BJ (cell line): Measurements from ENCODE around the gene SPAG16. TPM values are rescaled to one million over a fixed set of nuclear protein-coding genes. Genes with fewer than 3 reads are reported as not detected.

Experiments used
- CTCF ChIA-PET: fragments of 350-600 bp; formaldehyde crosslinking; extraction: SDS; loops from one replicate; lab custom pipeline; 2021; ENCODE audit warnings: antibody characterized with exemption, inconsistent platforms; lab: Yijun Ruan, JAX
- POLR2A ChIA-PET: fragments of 300-600 bp; sonication (Branson Sonifier 250); formaldehyde crosslinking; extraction: SDS; loops from one replicate; lab custom pipeline; 2021; ENCODE audit warnings: antibody characterized with exemption; lab: Charles Lee
- DNase-seq: peaks from one replicate; pipeline ENCODE4 v3.0.0-alpha.2; 2011; ENCODE audit warnings: low read depth
- H3K27me3 ChIP-seq: 2 replicates; pipeline ENCODE4 v1.6.0; 2011; ENCODE audit warnings: low read length; ENCODE audit not compliant: control insufficient read depth, insufficient read depth
- H3K36me3 ChIP-seq: 2 replicates; pipeline ENCODE4 v1.5.1; 2011; ENCODE audit warnings: low read length; ENCODE audit not compliant: control insufficient read depth, insufficient read depth
- H3K4me3 ChIP-seq: 2 replicates; pipeline ENCODE4 v1.5.1; 2011; ENCODE audit warnings: low read depth, mild to moderate bottlenecking, control low read depth, low read length
- polyA plus RNA-seq: library from polyadenylated mRNA; depleted of rRNA; stranded (reverse); fragments of >200 nt; gene quantifications from 2 replicates; pipeline ENCODE4 v1.2.3, GENCODE V29; 2011
- TF ChIP-seq, protein P1 (sequence below): IDR thresholded peaks from 2 replicates; pipeline ENCODE4 v1.5.1; 2011; ENCODE audit warnings: low read depth, mild to moderate bottlenecking, control low read depth, inconsistent platforms, low read length, moderate library complexity; ENCODE audit not compliant: insufficient read depth

SPAG16 gene
- polyA plus RNA-seq, 1 experiment = 11.0 TPM

DNA sequence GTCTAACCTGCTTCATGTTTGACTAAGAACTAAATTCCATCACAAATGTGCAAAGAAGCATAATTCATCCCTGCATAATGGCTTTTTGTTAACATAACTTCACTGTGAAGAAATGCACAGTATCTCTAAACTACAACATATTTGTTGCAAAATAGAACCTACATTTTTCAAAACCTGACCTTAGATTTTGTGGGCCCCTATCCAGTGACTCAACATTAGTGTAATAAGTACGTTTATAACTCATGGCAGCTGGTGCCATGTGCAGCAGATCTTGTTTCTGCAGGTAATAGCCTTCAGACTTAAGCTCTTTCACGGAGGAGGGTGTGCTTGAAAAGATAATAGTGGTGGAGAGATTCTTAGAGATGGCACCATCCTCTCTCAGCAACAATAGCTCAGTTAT lies 1098.0 kb downstream of the SPAG16 start:
- Histone ChIP-seq H3K36me3 (no peaks in the 10 kb centered on the region), H3K27me3 (no peaks in the 10 kb centered on the region), H3K4me3 (no peak overlapping the region)
- CTCF ChIA-PET = no interaction called here
- POLR2A ChIA-PET = no interaction called here
- TF ChIP-seq, protein P1, sequence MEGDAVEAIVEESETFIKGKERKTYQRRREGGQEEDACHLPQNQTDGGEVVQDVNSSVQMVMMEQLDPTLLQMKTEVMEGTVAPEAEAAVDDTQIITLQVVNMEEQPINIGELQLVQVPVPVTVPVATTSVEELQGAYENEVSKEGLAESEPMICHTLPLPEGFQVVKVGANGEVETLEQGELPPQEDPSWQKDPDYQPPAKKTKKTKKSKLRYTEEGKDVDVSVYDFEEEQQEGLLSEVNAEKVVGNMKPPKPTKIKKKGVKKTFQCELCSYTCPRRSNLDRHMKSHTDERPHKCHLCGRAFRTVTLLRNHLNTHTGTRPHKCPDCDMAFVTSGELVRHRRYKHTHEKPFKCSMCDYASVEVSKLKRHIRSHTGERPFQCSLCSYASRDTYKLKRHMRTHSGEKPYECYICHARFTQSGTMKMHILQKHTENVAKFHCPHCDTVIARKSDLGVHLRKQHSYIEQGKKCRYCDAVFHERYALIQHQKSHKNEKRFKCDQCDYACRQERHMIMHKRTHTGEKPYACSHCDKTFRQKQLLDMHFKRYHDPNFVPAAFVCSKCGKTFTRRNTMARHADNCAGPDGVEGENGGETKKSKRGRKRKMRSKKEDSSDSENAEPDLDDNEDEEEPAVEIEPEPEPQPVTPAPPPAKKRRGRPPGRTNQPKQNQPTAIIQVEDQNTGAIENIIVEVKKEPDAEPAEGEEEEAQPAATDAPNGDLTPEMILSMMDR = no peak
- no peak for DNase-seq

DNA sequence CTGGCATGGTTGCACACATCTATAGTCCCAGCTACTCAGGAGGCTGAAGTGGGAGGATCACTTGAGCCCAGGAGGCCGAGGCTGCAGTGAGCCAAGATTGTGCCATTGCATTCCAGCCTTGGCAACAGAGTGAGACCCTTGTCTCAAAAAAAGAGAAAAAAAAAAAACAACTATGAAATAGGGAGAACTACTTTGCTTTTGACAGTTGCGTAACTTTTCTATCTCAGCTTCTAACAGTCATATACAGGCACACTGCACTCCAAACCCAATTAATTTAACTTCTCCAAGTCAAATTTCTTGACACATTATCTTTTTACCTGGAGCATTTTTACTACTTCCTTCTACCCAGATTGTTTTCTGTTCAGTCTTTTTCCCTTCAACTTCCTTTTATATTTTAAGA lies 1102.5 kb downstream of the SPAG16 start:
- Histone ChIP-seq H3K36me3 (no peaks in the 10 kb centered on the region), H3K4me3 (no peak overlapping the region), H3K27me3 (no peaks in the 10 kb centered on the region)
- ChIA-PET CTCF (no interaction called here), POLR2A (no interaction called here)
- DNase-seq = no peak
- TF ChIP-seq, protein P1 = no peak

DNA sequence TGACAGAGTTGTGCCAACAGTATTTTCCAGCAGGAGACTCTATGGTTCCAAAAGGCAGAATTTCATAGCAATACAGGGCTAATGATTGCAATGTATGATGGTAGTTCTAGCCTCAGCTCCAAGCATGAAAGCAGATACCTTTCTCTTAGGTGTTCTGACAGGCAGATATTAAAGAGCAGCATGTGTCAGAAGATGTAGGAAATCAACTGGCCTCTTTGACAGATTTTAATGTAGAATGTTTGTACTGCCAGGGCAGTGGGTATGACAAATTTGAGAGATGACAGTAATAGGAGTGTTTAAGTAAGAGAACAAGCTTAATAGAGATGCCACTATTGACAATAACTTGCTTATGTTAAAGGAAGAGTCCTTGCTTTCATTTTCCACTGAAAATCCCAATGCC lies 1105.1 kb downstream of the SPAG16 start:
- no peak for DNase-seq
- no peak overlapping the region for H3K4me3 ChIP-seq
- TF ChIP-seq, protein P1 = no peak
- no peaks in the 10 kb centered on the region for H3K36me3 ChIP-seq
- ChIA-PET POLR2A (no interaction called here), CTCF (no interaction called here)
- H3K27me3 ChIP-seq = no peaks in the 10 kb centered on the region

DNA sequence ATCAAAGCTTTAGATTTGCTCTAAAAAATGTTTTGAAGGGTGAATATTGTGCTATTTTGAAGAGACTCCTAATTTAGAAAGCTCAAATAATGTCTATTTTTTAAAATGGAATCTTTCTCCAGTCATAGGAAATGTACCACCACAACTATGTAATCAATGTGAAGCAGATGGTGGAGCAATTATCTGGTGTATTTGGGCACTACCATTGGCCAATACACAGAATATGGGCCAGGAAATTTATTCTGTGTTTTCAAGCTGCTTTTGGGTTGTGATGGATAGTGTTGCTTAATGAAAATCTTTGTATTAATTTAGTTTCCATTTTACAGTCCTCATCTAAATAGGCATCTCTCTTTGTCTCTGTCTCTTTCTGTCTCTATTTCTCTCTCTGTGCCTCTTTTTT lies 1109.5 kb downstream of the SPAG16 start:
- no peak for DNase-seq
- POLR2A ChIA-PET = no interaction called here
- TF ChIP-seq, protein P1 = no peak
- no peak overlapping the region for H3K4me3 ChIP-seq
- no peaks in the 10 kb centered on the region for H3K36me3 ChIP-seq
- CTCF ChIA-PET = no interaction called here
- no peaks in the 10 kb centered on the region for H3K27me3 ChIP-seq

DNA sequence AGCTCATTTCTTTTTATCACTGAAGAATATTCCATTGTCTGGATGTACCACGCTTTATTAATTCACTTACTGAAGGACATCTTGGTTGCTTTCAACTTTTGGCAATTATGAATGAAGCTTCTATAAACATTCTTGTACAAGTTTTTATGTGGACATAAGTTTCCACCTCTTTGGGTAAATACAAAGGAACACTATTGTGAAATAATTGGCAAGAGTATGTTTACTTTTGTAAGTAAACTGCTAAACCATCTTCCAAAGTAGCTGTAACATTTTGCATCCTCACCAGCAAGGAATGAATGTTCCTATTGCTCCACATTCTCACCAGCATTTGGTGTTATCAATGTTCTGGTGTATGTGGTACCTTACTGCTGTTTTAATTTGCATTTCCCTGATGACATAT lies 1110.8 kb downstream of the SPAG16 start:
- DNase-seq = no peak
- TF ChIP-seq, protein P1 = no peak
- ChIA-PET CTCF (no interaction called here), POLR2A (no interaction called here)
- Histone ChIP-seq H3K27me3 (no peaks in the 10 kb centered on the region), H3K36me3 (no peaks in the 10 kb centered on the region), H3K4me3 (no peak overlapping the region)
